GM12878 (cell line): ENCODE data around the gene ACVR1. TPM values are rescaled to one million over a fixed set of nuclear protein-coding genes. Genes with fewer than 3 reads are reported as not detected.

Experiments
- BCL11A ChIP-seq: IDR thresholded peaks from 2 replicates; pipeline ENCODE4 v1.6.1; 2011; ENCODE audit warnings: low read depth, low read length
- CHD2 ChIP-seq: IDR thresholded peaks from 2 replicates; pipeline ENCODE4 v1.6.1; 2011; ENCODE audit warnings: low read depth, low read length, improper control_type of control experiment, borderline replicate concordance
- CREM ChIP-seq: IDR thresholded peaks from 2 replicates; pipeline ENCODE4 v1.6.1; 2014; ENCODE audit warnings: antibody characterized with exemption, low read depth
- E2F4 ChIP-seq: IDR thresholded peaks from 2 replicates; pipeline ENCODE4 v1.6.1; 2012; ENCODE audit warnings: low read depth, low read length, improper control_type of control experiment
- EP300 ChIP-seq, 2 experiments: fragments of 150-350 bp in 1 of 2; IDR thresholded peaks; 2 replicates each; pipeline ENCODE4 v1.6.1; 2011 to 2012; ENCODE audit warnings: low read depth in 2 of 2, low read length in 2 of 2, borderline replicate concordance in 1 of 2, improper control_type of control experiment in 1 of 2, inconsistent platforms in 1 of 2; ENCODE audit not compliant: control insufficient read depth in 1 of 2
- IRF5 ChIP-seq: fragments of 450-650 bp; IDR thresholded peaks from 2 replicates; pipeline ENCODE4 v1.6.1; 2017; ENCODE audit warnings: borderline replicate concordance
- KLF5 ChIP-seq: fragments of 450-650 bp; IDR thresholded peaks from 2 replicates; pipeline ENCODE4 v1.6.1; 2014; ENCODE audit warnings: mild to moderate bottlenecking; ENCODE audit not compliant: partially characterized antibody
- MEF2A ChIP-seq: IDR thresholded peaks from 2 replicates; pipeline ENCODE4 v1.6.1; 2011; ENCODE audit warnings: low read depth, mild to moderate bottlenecking, low read length, moderate library complexity; ENCODE audit not compliant: insufficient read depth
- MYB ChIP-seq: fragments of 150-350 bp; IDR thresholded peaks from 2 replicates; pipeline ENCODE4 v1.6.1; 2014; ENCODE audit warnings: mild to moderate bottlenecking, low read depth, low read length, borderline replicate concordance
- NR2F1 ChIP-seq: fragments of 450-650 bp; conservative IDR thresholded peaks from 2 replicates; pipeline ENCODE4 v1.6.1; 2017; ENCODE audit warnings: mild to moderate bottlenecking
- RAD51 ChIP-seq: fragments of 450-650 bp; IDR thresholded peaks from 2 replicates; pipeline ENCODE4 v1.6.1; 2016; ENCODE audit warnings: moderate library complexity, mild to moderate bottlenecking, inconsistent platforms
- RCOR1 ChIP-seq: conservative IDR thresholded peaks from 2 replicates; pipeline ENCODE4 v1.6.1; 2012; ENCODE audit warnings: low read depth, low read length, improper control_type of control experiment
- ZNF622 ChIP-seq: fragments of 450-650 bp; IDR thresholded peaks from 2 replicates; pipeline ENCODE4 v1.6.1; 2017; ENCODE audit warnings: mild to moderate bottlenecking, inconsistent platforms
- ZNF687 ChIP-seq: fragments of 450-650 bp; IDR thresholded peaks from 2 replicates; pipeline ENCODE4 v1.6.1; 2017; ENCODE audit warnings: mild to moderate bottlenecking, moderate library complexity
- polyA plus RNA-seq, 11 experiments: library from polyadenylated mRNA; depleted of rRNA in 4 of 11; unstranded in 6 of 11; stranded (reverse) in 5 of 11; fragments of >200 nt; fragmentation: Nextera tagmentation in 4 of 11; fragmentation: Illumina TruSeq in 1 of 11; extraction: Ambion mirVana in 4 of 11; extraction: Trizol in 1 of 11; gene quantifications; 1 replicate in 1 of 11; 2 replicates in 10 of 11; pipeline versions ENCODE4 v1.2.1 to v1.2.3, GENCODE V29; 2011 to 2016; ENCODE audit warnings: inconsistent platforms in 2 of 11, missing spikeins in 2 of 11, low read depth in 1 of 11
- total RNA-seq, 4 experiments: library from RNA; depleted of rRNA in 3 of 4; stranded (reverse); fragments of >200 nt in 3 of 4; fragmentation: Illumina TruSeq in 1 of 4; extraction: Trizol in 1 of 4; gene quantifications; 2 replicates each; pipeline versions ENCODE4 v1.2.1 to v1.2.3, GENCODE V29; 2013 to 2021

ACVR1 gene
- total and polyA plus RNA-seq, 10 of the 15 experiments (the other 5 are each of a cell fraction or from before 2014, with no cell fraction given) = 0.06 to 0.24 (median 0.14) TPM; not detected in 4

GRCh38 chr2:157925071-157925470, 48.9 kb upstream of the ACVR1 start (continued):
- TF ChIP-seq ZNF687 (no peak), KLF5 (no peak), RCOR1 (no peak), CHD2 (no peak), E2F4 (no peak), EP300 (IDR thresholded peaks at IDR 0.05; ENCODE audit: borderline replicate concordance in 1 of 2, control insufficient read depth in 1 of 2, low read depth in 2 of 2, low read length in 2 of 2) (no peak), MEF2A (no peak), NR2F1 (no peak), RAD51 (no peak), BCL11A (no peak), MYB (no peak), IRF5 (no peak), CREM (no peak), ZNF622 (no peak)
- TF ChIP-seq, all 136 proteins: peak for 0
